GM06990 (cell line): ENCODE measurements around the gene BAX.

Experiments used
- DNase-seq: peaks from one replicate; pipeline ENCODE4 v3.0.0-alpha.2; 2011; ENCODE audit not compliant: insufficient read length; ENCODE audit errors: extremely low read depth
- H3K27me3 ChIP-seq: replicated peaks from 2 replicates; pipeline ENCODE4 v1.6.0; 2011; ENCODE audit warnings: low read length; ENCODE audit not compliant: control insufficient read depth, insufficient read depth
- H3K36me3 ChIP-seq: 2 replicates; pipeline ENCODE4 v1.5.1; 2011; ENCODE audit warnings: low read length; ENCODE audit not compliant: control insufficient read depth, insufficient read depth
- H3K4me3 ChIP-seq: replicated peaks from 2 replicates; pipeline ENCODE4 v1.5.1; 2011; ENCODE audit warnings: low read depth, mild to moderate bottlenecking, control low read depth, low read length
- TF ChIP-seq, protein P1 (sequence below): IDR thresholded peaks from 2 replicates; pipeline ENCODE4 v1.5.1; 2011; ENCODE audit warnings: low read length, control low read depth, mild to moderate bottlenecking, inconsistent platforms; ENCODE audit not compliant: insufficient read depth, poor library complexity, severe bottlenecking

Gene BAX

DNA sequence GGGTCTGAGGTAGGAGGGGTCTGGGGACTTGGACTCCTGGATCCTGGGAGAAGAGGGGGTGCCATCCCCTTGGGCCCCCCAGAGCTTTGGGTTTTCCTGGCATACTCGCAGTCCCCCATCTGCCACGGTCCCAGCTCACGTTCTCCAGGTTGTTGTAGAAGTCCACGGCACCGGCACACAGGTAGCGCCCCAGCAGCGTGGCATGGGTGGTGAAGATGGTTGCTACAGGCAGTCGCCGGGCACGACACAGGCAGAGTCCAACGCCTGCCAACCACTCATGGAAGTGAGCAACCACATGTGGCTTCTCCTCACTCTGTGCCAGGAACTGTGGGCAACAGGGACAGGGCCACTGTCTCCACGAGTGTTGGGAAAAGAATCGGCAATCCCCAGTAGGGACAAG, 31.0 kb downstream of the BAX start:
- no peaks in the 10 kb centered on the region for H3K27me3 ChIP-seq
- no peak for DNase-seq
- H3K36me3 ChIP-seq: peaks cover 26% of the 10 kb centered on the region
- TF ChIP-seq, protein P1, sequence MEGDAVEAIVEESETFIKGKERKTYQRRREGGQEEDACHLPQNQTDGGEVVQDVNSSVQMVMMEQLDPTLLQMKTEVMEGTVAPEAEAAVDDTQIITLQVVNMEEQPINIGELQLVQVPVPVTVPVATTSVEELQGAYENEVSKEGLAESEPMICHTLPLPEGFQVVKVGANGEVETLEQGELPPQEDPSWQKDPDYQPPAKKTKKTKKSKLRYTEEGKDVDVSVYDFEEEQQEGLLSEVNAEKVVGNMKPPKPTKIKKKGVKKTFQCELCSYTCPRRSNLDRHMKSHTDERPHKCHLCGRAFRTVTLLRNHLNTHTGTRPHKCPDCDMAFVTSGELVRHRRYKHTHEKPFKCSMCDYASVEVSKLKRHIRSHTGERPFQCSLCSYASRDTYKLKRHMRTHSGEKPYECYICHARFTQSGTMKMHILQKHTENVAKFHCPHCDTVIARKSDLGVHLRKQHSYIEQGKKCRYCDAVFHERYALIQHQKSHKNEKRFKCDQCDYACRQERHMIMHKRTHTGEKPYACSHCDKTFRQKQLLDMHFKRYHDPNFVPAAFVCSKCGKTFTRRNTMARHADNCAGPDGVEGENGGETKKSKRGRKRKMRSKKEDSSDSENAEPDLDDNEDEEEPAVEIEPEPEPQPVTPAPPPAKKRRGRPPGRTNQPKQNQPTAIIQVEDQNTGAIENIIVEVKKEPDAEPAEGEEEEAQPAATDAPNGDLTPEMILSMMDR: no peak
- H3K4me3 ChIP-seq: no peak overlapping the region

DNA sequence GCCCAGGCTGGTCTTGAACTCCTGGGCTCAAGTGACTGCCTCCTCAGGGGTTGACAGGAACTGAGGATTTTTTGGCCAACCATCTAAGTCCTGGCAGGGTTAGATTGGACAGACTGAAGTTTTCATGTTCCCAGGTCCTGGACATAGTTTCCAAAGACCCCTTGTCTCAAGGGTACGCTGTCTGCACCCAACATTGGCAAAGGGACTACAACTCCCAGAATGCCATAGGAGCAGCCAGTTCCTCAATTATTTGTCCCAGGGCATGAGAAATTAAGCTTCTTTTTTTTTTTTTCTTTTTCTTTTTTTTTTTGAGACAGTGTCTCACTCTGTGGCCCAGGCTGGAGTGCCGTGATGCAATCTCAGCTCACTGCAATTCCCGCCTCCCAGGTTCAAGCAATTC, 31.5 kb downstream of the BAX start:
- Histone ChIP-seq H3K36me3 (peaks cover 26% of the 10 kb centered on the region), H3K27me3 (no peaks in the 10 kb centered on the region), H3K4me3 (no peak overlapping the region)
- no peak for DNase-seq
- TF ChIP-seq, protein P1: no peak

DNA sequence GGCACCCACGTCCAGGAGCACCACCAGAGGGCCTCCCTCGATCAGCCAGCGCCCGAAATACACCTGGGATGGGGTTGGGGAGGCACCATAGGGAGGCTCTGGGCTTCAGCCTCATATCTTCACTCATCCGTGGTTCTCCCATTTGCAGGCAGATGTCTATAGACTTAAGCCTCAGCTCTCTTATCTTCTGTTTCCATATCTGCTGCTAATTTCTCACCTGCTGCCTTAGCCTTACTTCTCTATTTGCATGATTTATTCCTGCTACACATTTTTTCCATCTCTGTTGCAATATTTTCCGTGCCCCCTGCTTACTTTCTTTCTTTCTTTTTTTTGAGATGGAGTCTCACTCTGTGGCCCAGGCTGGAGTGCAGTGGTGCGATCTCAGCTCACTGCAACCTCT, 32.6 kb downstream of the BAX start:
- Histone ChIP-seq H3K4me3 (no peak overlapping the region), H3K27me3 (no peaks in the 10 kb centered on the region), H3K36me3 (peaks cover 20% of the 10 kb centered on the region)
- DNase-seq: no peak
- TF ChIP-seq, protein P1: no peak

DNA sequence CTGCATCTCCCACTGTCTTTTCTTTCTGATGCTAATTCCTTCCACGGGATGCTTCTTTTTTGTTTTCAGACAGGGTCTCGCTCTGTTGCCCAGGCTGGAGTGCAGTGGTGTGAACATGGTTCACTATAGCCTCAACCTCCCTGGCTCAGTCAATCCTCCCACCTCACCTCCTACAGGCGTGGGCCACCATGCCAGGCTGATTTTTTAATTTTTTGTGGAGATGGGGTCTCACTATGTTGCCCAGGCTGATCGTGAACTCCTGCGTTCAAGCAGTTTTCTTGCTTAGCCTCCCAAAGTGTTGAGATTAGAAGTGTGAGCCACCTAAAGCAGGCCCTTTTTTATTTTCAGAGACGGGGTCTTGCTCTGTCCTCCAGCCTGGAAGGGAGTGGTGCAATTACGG, 33.6 kb downstream of the BAX start:
- no peak for DNase-seq
- H3K4me3 ChIP-seq: no peak overlapping the region
- TF ChIP-seq, protein P1: no peak
- no peaks in the 10 kb centered on the region for H3K27me3 ChIP-seq
- peaks cover 18% of the 10 kb centered on the region for H3K36me3 ChIP-seq

DNA sequence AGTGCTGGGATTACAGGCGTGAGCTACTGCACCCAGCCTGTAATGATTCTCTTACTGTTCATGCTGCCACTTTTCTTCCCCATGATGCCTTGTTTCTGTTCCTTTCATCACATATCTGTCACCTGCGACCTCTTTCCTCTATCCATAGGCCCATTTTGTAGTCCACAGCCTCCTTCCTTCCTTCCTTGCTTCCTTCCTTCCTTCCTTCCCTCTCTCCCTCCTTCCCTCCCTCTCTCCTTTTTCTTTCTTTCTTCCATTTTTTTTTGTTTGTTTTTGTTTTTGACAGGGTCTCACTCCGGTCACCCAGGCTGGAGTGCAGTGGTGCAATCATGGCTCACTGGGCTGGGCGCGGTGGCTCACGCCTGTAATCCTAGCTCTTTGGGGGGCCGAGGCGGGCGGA, 34.2 kb downstream of the BAX start:
- Histone ChIP-seq H3K27me3 (no peaks in the 10 kb centered on the region), H3K36me3 (peaks cover 18% of the 10 kb centered on the region), H3K4me3 (no peak overlapping the region)
- TF ChIP-seq, protein P1: no peak
- DNase-seq: no peak

DNA sequence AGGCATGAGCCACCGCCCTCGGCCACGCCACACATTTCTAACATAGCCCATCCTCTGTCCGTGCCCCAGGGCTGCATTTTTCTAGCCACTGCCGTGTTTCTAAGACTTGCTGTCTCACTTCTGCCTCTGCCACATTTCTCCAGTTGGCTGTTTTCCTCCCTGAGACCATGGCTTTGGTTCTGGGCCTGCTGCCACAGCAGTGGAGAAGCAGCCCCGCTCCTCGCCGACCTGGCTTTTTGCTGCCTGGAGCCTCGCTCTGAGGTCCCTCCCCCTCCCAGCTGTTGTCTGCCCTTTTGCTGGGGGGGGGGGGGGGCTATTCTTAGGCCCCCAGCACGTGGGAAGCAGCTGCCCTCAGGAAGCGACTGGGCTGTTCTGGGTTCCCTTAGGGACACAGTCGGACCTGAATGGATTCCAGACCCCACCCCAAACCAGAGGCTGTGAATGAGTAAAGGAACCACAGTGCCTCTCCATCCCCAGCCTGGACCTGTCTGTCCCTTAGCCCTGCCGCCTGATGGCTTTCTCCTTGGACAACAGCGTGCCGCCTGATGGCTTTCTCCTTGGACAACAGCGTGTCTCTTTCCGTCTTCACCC, 35.1 kb downstream of the BAX start:
- H3K27me3 ChIP-seq: no peaks in the 10 kb centered on the region
- TF ChIP-seq, protein P1: no peak
- H3K36me3 ChIP-seq: peaks cover 18% of the 10 kb centered on the region
- no peak for DNase-seq
- no peak overlapping the region for H3K4me3 ChIP-seq
